Suprapubic skin (tissue), 4 donors: Measurements from ENCODE around the gene CSNK2A2. TPM values are rescaled to one million over a fixed set of nuclear protein-coding genes. Genes with fewer than 3 reads are reported as not detected.

Source experiments
- DNase-seq, 2 donors: peaks; one replicate each; pipeline ENCODE4 v3.0.0-alpha.2; 2019; ENCODE audit warnings: low spot score in 2 of 2
- H3K27ac ChIP-seq: fragments of 200-600 bp; sonication (generic); one replicate; pipeline ENCODE4 v1.5.1; 2019
- H3K27me3 ChIP-seq: fragments of 200-600 bp; sonication (generic); one replicate; pipeline ENCODE4 v1.5.1; 2019
- H3K36me3 ChIP-seq: fragments of 200-600 bp; sonication (generic); one replicate; pipeline ENCODE4 v1.5.1; 2019
- H3K4me1 ChIP-seq: fragments of 200-600 bp; sonication (generic); one replicate; pipeline ENCODE4 v1.5.1; 2019
- H3K4me3 ChIP-seq: fragments of 200-600 bp; sonication (generic); one replicate; pipeline ENCODE4 v1.5.1; 2019; ENCODE audit warnings: mild to moderate bottlenecking
- H3K9me3 ChIP-seq: fragments of 200-600 bp; sonication (generic); one replicate; pipeline ENCODE4 v1.5.1; 2019
- CTCF ChIP-seq, 2 donors: fragments of 200-600 bp in 1 of 2; fragments of 450-650 bp in 1 of 2; sonication (generic) in 1 of 2; IDR thresholded peaks; one replicate each; pipeline ENCODE4 v1.5.1; 2016 to 2019; ENCODE audit warnings: antibody characterized with exemption in 2 of 2, mild to moderate bottlenecking in 1 of 2, moderate library complexity in 1 of 2
- EP300 ChIP-seq: sonication (generic); formaldehyde crosslinking; IDR thresholded peaks from one replicate; pipeline ENCODE4 v1.6.1; 2017; ENCODE audit warnings: antibody characterized with exemption
- POLR2A ChIP-seq, 2 donors: fragments of 450-650 bp; IDR thresholded peaks; one replicate each; pipeline ENCODE4 v1.6.1; 2017; ENCODE audit warnings: antibody characterized with exemption in 2 of 2, mild to moderate bottlenecking in 2 of 2, moderate library complexity in 2 of 2
- POLR2AphosphoS5 ChIP-seq, 3 donors: sonication (generic); formaldehyde crosslinking; IDR thresholded peaks; one replicate each; pipeline ENCODE4 v1.6.1; 2017; ENCODE audit warnings: antibody characterized with exemption in 3 of 3
- WGBS: methylation state at CpG from one replicate; pipeline ENCODE4 v1.1.5; 2018; 5-methylcytosine and 5-hydroxymethylcytosine counted together
- total RNA-seq, 4 donors: library from RNA; depleted of rRNA; stranded (reverse); fragments of >200 nt; gene quantifications; one replicate each; pipeline ENCODE4 v1.1.0, GENCODE V29; 2016

Gene CSNK2A2
- total RNA-seq, 4 donors from 2014 or later = 53.3 to 112 (median 70.0) TPM

DNA sequence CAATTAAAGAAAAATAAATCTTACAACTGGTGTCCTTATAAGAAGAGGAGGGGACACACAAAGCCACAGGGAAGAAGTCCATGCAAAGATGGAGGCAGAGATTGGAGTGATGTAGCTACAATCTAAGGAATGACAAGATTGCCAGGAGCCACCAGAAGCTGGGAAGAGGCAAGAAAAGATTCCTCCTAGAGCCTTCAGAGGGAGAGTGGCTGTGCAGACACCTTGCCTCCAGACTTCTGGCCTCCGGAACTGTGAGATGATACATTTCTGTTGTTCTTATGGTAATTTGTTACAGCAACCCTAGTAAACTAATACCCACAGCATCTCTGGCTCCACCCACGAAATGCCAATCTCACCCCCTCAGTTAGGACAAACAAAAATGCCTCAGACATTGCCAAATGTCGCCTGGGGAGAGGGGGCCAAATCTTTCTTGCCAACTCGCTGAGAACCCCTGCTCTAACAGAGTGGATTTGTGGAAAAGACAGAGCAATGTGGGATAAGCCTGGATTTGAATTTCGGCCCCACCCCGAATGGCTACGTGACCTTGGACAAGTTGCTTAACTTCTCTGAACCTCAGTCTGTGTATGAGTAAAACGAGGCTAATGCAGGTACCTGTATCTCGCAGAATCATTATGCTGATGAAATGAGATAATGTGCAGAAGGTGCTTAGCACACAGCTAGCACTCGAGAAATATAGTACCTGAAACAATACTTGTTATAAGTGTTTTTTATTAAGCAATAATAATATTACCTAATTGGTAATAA, 37.1 kb upstream of the CSNK2A2 start:
- Histone ChIP-seq H3K36me3 (no peaks in the 10 kb centered on the region), H3K27ac (no peak overlapping the region), H3K4me3 (no peak overlapping the region), H3K27me3 (no peaks in the 10 kb centered on the region), H3K9me3 (no peaks in the 10 kb centered on the region), H3K4me1 (no peaks in the 10 kb centered on the region)
- no peak for DNase-seq
- WGBS = 62% methylated on average over 10 of the region's 10 CpGs
- TF ChIP-seq CTCF (IDR thresholded peaks at IDR 0.05) (no peak), EP300 (no peak), POLR2AphosphoS5 (IDR thresholded peaks at IDR 0.05) (no peak), POLR2A (IDR thresholded peaks at IDR 0.05) (no peak)

GRCh38 chr16:58230259-58230658, 32.4 kb upstream of the CSNK2A2 start:
- Histone ChIP-seq H3K36me3 (no peaks in the 10 kb centered on the region), H3K4me3 (no peak overlapping the region), H3K4me1 (no peaks in the 10 kb centered on the region), H3K27ac (no peak overlapping the region), H3K9me3 (no peaks in the 10 kb centered on the region), H3K27me3 (no peaks in the 10 kb centered on the region)
- TF ChIP-seq CTCF (IDR thresholded peaks at IDR 0.05) = no peak
- no peak for TF ChIP-seq EP300
- TF ChIP-seq POLR2AphosphoS5 (IDR thresholded peaks at IDR 0.05) = no peak
- no peak for TF ChIP-seq POLR2A (IDR thresholded peaks at IDR 0.05)
- DNase-seq = no peak
- WGBS = 94% methylated on average over 7 of the region's 8 CpGs

GRCh38 chr16:58226790-58227189, 28.9 kb upstream of the CSNK2A2 start:
- peaks cover 3% of the 10 kb centered on the region for H3K4me1 ChIP-seq
- no peaks in the 10 kb centered on the region for H3K27me3 ChIP-seq
- H3K9me3 ChIP-seq = no peaks in the 10 kb centered on the region
- TF ChIP-seq EP300 (no peak), POLR2AphosphoS5 (IDR thresholded peaks at IDR 0.05) (no peak), CTCF (IDR thresholded peaks at IDR 0.05) (no peak), POLR2A (IDR thresholded peaks at IDR 0.05) (no peak)
- WGBS = 83% methylated on average over 3 of the region's 3 CpGs
- no peak overlapping the region for H3K27ac ChIP-seq
- H3K4me3 ChIP-seq = no peak overlapping the region
- no peak for DNase-seq
- H3K36me3 ChIP-seq = no peaks in the 10 kb centered on the region

DNA sequence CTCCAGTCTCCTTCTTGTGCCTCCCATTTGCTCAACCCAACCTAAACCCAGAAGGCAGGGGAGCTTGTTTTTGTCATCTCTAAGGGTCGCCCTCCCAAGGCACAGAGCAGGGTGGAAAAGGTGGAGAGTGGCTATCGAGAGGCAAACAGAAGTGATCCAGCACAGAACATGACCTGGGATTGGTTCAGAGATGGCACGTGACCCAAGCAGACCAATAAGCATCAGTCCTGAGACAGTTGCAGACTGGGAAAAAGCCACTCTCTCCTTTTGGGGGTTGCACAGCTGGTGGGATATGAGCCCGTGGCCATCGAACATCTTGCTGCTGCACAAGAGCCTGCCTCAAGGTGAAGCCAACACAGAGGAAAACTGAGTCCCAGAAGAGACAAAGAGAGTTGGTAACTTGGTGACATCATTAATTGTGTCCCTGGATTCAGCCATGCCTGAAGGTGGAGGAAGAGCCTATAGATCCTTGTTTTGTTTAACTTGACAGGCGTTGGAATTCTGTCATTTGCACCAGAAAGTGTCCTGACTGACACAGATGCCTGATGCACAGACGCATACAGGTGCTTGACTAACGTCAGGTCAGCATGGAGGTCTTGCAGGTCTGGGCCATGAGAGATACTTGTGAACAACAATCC, 28.2 kb upstream of the CSNK2A2 start:
- H3K9me3 ChIP-seq = no peaks in the 10 kb centered on the region
- H3K36me3 ChIP-seq = no peaks in the 10 kb centered on the region
- no peak overlapping the region for H3K4me3 ChIP-seq
- H3K27ac ChIP-seq = no peak overlapping the region
- WGBS = 88% methylated on average over 8 of the region's 8 CpGs
- H3K4me1 ChIP-seq = peaks cover 3% of the 10 kb centered on the region
- no peak for DNase-seq
- H3K27me3 ChIP-seq = no peaks in the 10 kb centered on the region
- TF ChIP-seq POLR2AphosphoS5 (IDR thresholded peaks at IDR 0.05) (no peak), EP300 (no peak), CTCF (IDR thresholded peaks at IDR 0.05) (no peak), POLR2A (IDR thresholded peaks at IDR 0.05) (no peak)

DNA sequence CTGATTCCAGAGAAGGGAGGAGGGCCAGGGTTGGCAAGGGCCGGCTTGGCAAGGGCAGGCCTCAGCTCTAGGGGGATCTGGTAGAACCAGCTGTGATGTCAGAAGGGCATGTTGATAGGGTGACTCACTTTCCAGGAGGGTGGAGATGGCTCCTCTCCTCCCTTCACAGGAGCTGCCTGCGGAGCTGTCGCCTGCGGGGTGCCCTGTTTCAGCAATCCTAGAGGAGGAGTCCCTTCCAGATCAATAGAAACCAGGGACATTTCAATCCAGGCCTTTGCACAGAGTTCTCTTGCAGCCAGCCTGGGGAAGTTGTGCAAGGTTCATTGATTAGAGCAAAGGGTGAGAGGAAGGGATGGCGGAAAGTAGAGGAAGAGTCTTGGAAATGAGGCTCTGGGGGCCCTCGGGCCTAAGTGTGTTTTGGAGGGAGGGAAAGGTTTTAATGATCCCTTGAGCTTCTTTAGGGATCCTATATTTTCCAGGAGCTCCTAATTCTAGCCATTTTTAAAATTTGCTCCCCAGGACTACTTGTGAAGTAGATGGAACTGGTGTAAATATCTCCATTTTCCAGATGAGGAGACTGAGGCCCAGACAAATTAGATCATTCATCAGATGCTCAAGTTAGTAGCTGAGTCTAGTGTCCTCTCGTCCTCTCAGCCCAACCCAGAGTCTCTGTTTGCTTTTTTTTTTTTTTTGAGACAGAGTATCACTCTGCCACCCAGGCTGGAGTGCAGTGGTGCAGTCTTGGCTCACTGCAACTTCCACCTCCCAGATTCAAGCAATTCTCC, 24.8 kb upstream of the CSNK2A2 start:
- no peaks in the 10 kb centered on the region for H3K9me3 ChIP-seq
- H3K4me1 ChIP-seq = peaks cover 3% of the 10 kb centered on the region
- no peaks in the 10 kb centered on the region for H3K36me3 ChIP-seq
- TF ChIP-seq POLR2A (IDR thresholded peaks at IDR 0.05) (no peak), CTCF (IDR thresholded peaks at IDR 0.05) (no peak), POLR2AphosphoS5 (IDR thresholded peaks at IDR 0.05) (no peak)
- no peaks in the 10 kb centered on the region for H3K27me3 ChIP-seq
- H3K27ac ChIP-seq = peak overlapping the region; percentile 23
- H3K4me3 ChIP-seq = no peak overlapping the region
- 75% methylated on average over 7 of the region's 7 CpGs for WGBS
- no peak for DNase-seq
